ENCODE results near the gene COMTD1. TPM values are rescaled to one million over a fixed set of nuclear protein-coding genes. Genes with fewer than 3 reads are reported as not detected.

COMTD1 gene
- total and polyA plus RNA-seq, 2 of the 13 experiments (the other 11 are each of a cell fraction or from before 2014, with no cell fraction given), result 11.8 to 18.4 TPM

DNA sequence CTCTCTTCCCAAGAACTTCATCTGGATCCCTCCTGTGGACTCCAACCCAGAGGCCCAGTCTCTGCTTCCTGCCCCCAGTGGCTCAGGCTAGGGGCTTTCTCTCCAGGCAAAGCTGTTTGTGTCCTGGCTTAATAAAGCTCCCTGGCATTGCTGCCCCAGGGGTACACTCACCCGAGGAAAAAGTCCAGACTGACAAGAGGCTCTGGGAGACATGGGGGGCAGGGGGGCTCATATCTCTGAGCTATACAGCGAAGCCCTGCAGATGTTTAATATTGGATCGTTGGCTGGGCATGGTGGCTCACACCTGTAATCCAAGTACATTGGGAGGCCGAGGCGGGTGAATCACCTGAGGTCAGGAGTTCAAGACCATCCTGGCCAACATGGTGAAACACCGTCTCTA is 10.7 kb upstream of the COMTD1 start:
- no peak for ATAC-seq
- DNase-seq (ENCODE audit: low spot score), result no peak
- H3K4me3 ChIP-seq (replicated peaks in 1 of 3; ENCODE audit: insufficient read depth in 1 of 3, low read depth in 2 of 3, low read length in 3 of 3), result no peak overlapping the region
- no peak overlapping the region for H3K9ac ChIP-seq (ENCODE audit: insufficient read depth, low read depth, low read length)
- intact Hi-C loops (cut with micrococcal nuclease; ENCODE audit: unreplicated experiment), result no loop called here
- H4K20me1 ChIP-seq (ENCODE audit: insufficient read depth, low read length), result no peaks in the 10 kb centered on the region
- CTCF ChIA-PET (ENCODE audit: low intra/inter-chr PET ratio, low total read pairs), result no interaction called here
- peaks cover 38% of the 10 kb centered on the region for H3K4me1 ChIP-seq (ENCODE audit: insufficient read depth, low read length)
- FAIRE-seq, result no peak
- no TSS peak for BruUV-seq (replicated peaks)
- in situ Hi-C loops (cut with HindIII; ENCODE audit: extremely low pct_ligation_motif_present, low pct_unique_long_range_greater_than_20kb), result no loop called here
- WGBS (ENCODE audit: low lambda C conversion rate), result 46% methylated on average over 4 of the region's 6 CpGs
- POLR2A ChIA-PET, result interaction anchor here (2.2 kb wide), 1 partner anchor 155 kb away, joined by 4 read pairs; the partner anchor contains the start of gene ZNF503
- H3K27ac ChIP-seq (ENCODE audit: extremely low read length, insufficient read depth, low read length), result no peak overlapping the region
- no peaks in the 10 kb centered on the region for H3K36me3 ChIP-seq (replicated peaks in 1 of 2; ENCODE audit: control insufficient read depth in 1 of 2, insufficient read depth in 2 of 2, low read length in 2 of 2)
- no peaks in the 10 kb centered on the region for H3K79me2 ChIP-seq (ENCODE audit: insufficient read depth, low read length)
- H3K27me3 ChIP-seq (ENCODE audit: control insufficient read depth in 1 of 2, insufficient read depth in 2 of 2, low read length in 2 of 2), result no peaks in the 10 kb centered on the region
- no peak overlapping the region; the same call in 1 of the 2 replicates for H3K4me2 ChIP-seq (ENCODE audit: low read depth, low read length)
- no peak for TF ChIP-seq TGIF2 (CRISPR knock-in tag; IDR thresholded peaks at IDR 0.05)
- no peak for TF ChIP-seq NR2F6 (IDR thresholded peaks at IDR 0.05)
- TF ChIP-seq NR2F6 (CRISPR knock-in tag; IDR thresholded peaks at IDR 0.05), result no peak
- no peak for TF ChIP-seq ZNF557 (CRISPR knock-in tag; IDR thresholded peaks at IDR 0.05)
- TF ChIP-seq RBAK (CRISPR knock-in tag; IDR thresholded peaks at IDR 0.05), result no peak
- TF ChIP-seq SCMH1 (CRISPR knock-in tag; IDR thresholded peaks at IDR 0.05; ENCODE audit: borderline replicate concordance), result no peak
- H2AFZ ChIP-seq (ENCODE audit: low read length), result no peak overlapping the region
- no peaks in the 10 kb centered on the region for H3K9me3 ChIP-seq (ENCODE audit: low read length)

- no TSS peak for BruUV-seq (replicated peaks)
- no peak for FAIRE-seq
- POLR2A ChIA-PET, result interaction anchor here (2.2 kb wide), 1 partner anchor 156 kb away, joined by 4 read pairs; the partner anchor contains the start of gene ZNF503
- TF ChIP-seq, protein P1, sequence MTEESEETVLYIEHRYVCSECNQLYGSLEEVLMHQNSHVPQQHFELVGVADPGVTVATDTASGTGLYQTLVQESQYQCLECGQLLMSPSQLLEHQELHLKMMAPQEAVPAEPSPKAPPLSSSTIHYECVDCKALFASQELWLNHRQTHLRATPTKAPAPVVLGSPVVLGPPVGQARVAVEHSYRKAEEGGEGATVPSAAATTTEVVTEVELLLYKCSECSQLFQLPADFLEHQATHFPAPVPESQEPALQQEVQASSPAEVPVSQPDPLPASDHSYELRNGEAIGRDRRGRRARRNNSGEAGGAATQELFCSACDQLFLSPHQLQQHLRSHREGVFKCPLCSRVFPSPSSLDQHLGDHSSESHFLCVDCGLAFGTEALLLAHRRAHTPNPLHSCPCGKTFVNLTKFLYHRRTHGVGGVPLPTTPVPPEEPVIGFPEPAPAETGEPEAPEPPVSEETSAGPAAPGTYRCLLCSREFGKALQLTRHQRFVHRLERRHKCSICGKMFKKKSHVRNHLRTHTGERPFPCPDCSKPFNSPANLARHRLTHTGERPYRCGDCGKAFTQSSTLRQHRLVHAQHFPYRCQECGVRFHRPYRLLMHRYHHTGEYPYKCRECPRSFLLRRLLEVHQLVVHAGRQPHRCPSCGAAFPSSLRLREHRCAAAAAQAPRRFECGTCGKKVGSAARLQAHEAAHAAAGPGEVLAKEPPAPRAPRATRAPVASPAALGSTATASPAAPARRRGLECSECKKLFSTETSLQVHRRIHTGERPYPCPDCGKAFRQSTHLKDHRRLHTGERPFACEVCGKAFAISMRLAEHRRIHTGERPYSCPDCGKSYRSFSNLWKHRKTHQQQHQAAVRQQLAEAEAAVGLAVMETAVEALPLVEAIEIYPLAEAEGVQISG (CRISPR knock-in tag; IDR thresholded peaks at IDR 0.05), result peak; percentile 12; the same call in 1 of the 2 replicates
- TF ChIP-seq ZNF570 (CRISPR knock-in tag; IDR thresholded peaks at IDR 0.05; ENCODE audit: borderline replicate concordance) (no peak), PRPF4 (IDR thresholded peaks at IDR 0.05; ENCODE audit: low read depth, low read length, poor library complexity, severe bottlenecking) (no peak), AGO2 (optimal IDR thresholded peaks at IDR 0.05; ENCODE audit: low read depth, low read length) (no peak), KAT2B (IDR thresholded peaks at IDR 0.05; ENCODE audit: borderline replicate concordance, low read depth, low read length) (no peak), HNRNPL (IDR thresholded peaks at IDR 0.05; ENCODE audit: low read depth, low read length) (peak; percentile 47; the same call in 1 of the 2 replicates)
- TF ChIP-seq, protein P2, sequence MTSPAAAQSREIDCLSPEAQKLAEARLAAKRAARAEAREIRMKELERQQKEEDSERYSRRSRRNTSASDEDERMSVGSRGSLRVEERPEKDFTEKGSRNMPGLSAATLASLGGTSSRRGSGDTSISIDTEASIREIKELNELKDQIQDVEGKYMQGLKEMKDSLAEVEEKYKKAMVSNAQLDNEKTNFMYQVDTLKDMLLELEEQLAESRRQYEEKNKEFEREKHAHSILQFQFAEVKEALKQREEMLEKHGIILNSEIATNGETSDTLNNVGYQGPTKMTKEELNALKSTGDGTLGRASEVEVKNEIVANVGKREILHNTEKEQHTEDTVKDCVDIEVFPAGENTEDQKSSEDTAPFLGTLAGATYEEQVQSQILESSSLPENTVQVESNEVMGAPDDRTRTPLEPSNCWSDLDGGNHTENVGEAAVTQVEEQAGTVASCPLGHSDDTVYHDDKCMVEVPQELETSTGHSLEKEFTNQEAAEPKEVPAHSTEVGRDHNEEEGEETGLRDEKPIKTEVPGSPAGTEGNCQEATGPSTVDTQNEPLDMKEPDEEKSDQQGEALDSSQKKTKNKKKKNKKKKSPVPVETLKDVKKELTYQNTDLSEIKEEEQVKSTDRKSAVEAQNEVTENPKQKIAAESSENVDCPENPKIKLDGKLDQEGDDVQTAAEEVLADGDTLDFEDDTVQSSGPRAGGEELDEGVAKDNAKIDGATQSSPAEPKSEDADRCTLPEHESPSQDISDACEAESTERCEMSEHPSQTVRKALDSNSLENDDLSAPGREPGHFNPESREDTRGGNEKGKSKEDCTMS (CRISPR knock-in tag; conservative IDR thresholded peaks at IDR 0.05), result no peak
These were observed 9.8 kb upstream of the COMTD1 start for GRCh38 chr10:75245354-75246250.

More at GRCh38 chr10:75245354-75246250, 9.8 kb upstream of the COMTD1 start:
- Histone ChIP-seq H3K9me3 (ENCODE audit: low read length) (no peaks in the 10 kb centered on the region), H3K27ac (ENCODE audit: extremely low read length, insufficient read depth, low read length) (no peak overlapping the region), H3K9ac (ENCODE audit: insufficient read depth, low read depth, low read length) (no peak overlapping the region), H3K4me1 (ENCODE audit: insufficient read depth, low read length) (peaks cover 36% of the 10 kb centered on the region), H3K4me2 (ENCODE audit: low read depth, low read length) (peak overlapping the region; percentile 52), H3K4me3 (replicated peaks in 1 of 3; ENCODE audit: insufficient read depth in 1 of 3, low read depth in 2 of 3, low read length in 3 of 3) (peak overlapping the region in 1 of 3 experiments; percentile 44; a peak in 1 of 6 replicates), H4K20me1 (ENCODE audit: insufficient read depth, low read length) (no peaks in the 10 kb centered on the region), H3K27me3 (ENCODE audit: control insufficient read depth in 1 of 2, insufficient read depth in 2 of 2, low read length in 2 of 2) (no peaks in the 10 kb centered on the region), H3K36me3 (replicated peaks in 1 of 2; ENCODE audit: control insufficient read depth in 1 of 2, insufficient read depth in 2 of 2, low read length in 2 of 2) (no peaks in the 10 kb centered on the region), H3K79me2 (ENCODE audit: insufficient read depth, low read length) (no peaks in the 10 kb centered on the region), H2AFZ (ENCODE audit: low read length) (no peak overlapping the region)
- ATAC-seq (peak; percentile 25), DNase-seq (ENCODE audit: low spot score) (no peak)
- in situ Hi-C loops (cut with HindIII; ENCODE audit: extremely low pct_ligation_motif_present, low pct_unique_long_range_greater_than_20kb) (no loop called here), intact Hi-C loops (cut with micrococcal nuclease; ENCODE audit: unreplicated experiment) (no loop called here)
- CTCF ChIA-PET (ENCODE audit: low intra/inter-chr PET ratio, low total read pairs), result no interaction called here
- WGBS (ENCODE audit: low lambda C conversion rate), result 10% methylated on average over 5 of the region's 10 CpGs
